Esophagus muscularis mucosa (tissue), 4 donors: ENCODE measurements around the gene GPRC5D. TPM values are rescaled to one million over a fixed set of nuclear protein-coding genes. Genes with fewer than 3 reads are reported as not detected.
A peak's percentile ranks its signal among the peaks of the same experiment; 100 is the strongest.

ENCODE experiments used
- DNase-seq: peaks from one replicate; pipeline ENCODE4 v3.0.0-alpha.2; 2017; ENCODE audit errors: extremely low spot score
- H3K27ac ChIP-seq, 4 donors: fragments of 200-600 bp; sonication (generic); replicated peaks in 1 of 4; 1 replicate in 3 of 4; 2 replicates in 1 of 4; pipeline ENCODE4 v1.5.1; 2016 to 2019; ENCODE audit warnings: mild to moderate bottlenecking in 1 of 4
- H3K27me3 ChIP-seq, 4 donors: fragments of 200-600 bp; sonication (generic); one replicate each; pipeline versions ENCODE4 v1.5.1 to v1.6.0; 2016 to 2019
- H3K36me3 ChIP-seq, 4 donors: fragments of 200-600 bp; sonication (generic); one replicate each; pipeline ENCODE4 v1.5.1; 2016 to 2019
- H3K4me1 ChIP-seq, 4 donors: fragments of 200-600 bp; sonication (generic); one replicate each; pipeline ENCODE4 v1.5.1; 2016 to 2019
- H3K4me3 ChIP-seq, 4 donors: fragments of 200-600 bp; sonication (generic); 1 replicate in 2 of 4; 2 replicates in 2 of 4; pipeline ENCODE4 v1.5.1; 2016 to 2019; ENCODE audit warnings: mild to moderate bottlenecking in 4 of 4, moderate library complexity in 1 of 4
- H3K9me3 ChIP-seq, 4 donors: fragments of 200-600 bp; sonication (generic); 1 replicate in 3 of 4; 2 replicates in 1 of 4; pipeline ENCODE4 v1.5.1; 2016 to 2019
- CTCF ChIP-seq, 3 experiments: fragments of 200-600 bp in 2 of 3; fragments of 450-650 bp in 1 of 3; sonication (generic) in 2 of 3; IDR thresholded peaks; one replicate each; pipeline ENCODE4 v1.5.1; 2017 to 2019; ENCODE audit warnings: antibody characterized with exemption in 3 of 3, mild to moderate bottlenecking in 2 of 3, moderate library complexity in 1 of 3
- EP300 ChIP-seq: sonication (generic); formaldehyde crosslinking; IDR thresholded peaks from one replicate; pipeline ENCODE4 v1.6.1; 2017; ENCODE audit warnings: antibody characterized with exemption
- POLR2A ChIP-seq: fragments of 450-650 bp; IDR thresholded peaks from one replicate; pipeline ENCODE4 v1.6.1; 2017; ENCODE audit warnings: antibody characterized with exemption, moderate library complexity, mild to moderate bottlenecking, low read depth
- POLR2AphosphoS5 ChIP-seq, 2 donors: sonication (generic); formaldehyde crosslinking; IDR thresholded peaks; one replicate each; pipeline ENCODE4 v1.6.1; 2017; ENCODE audit warnings: antibody characterized with exemption in 2 of 2
- WGBS: methylation state at CpG from one replicate; pipeline ENCODE4 v1.1.5; 2018; 5-methylcytosine and 5-hydroxymethylcytosine counted together
- intact Hi-C: fragments of 100-400 bp; cut with DNase I; formaldehyde crosslinking; loops from one replicate; pipeline ENCODE4 v1.15.1; 2023
- total RNA-seq, 4 donors: library from RNA; depleted of rRNA; stranded (reverse); fragments of >200 nt; gene quantifications; one replicate each; pipeline versions ENCODE4 v1.1.0 to v1.2.1, GENCODE V29; 2016

Gene GPRC5D
- total RNA-seq, 4 donors from 2014 or later = 0.84 TPM; not detected in 3

GRCh38 chr12:12979731-12980259 lies 27.8 kb upstream of the GPRC5D start:
- intact Hi-C loops = loop anchor here (5.0 to 10.0 kb wide), 3 partner anchors 62 to 185 kb away; no protein-coding TSS in a partner anchor
- WGBS = 58% methylated on average over 4 of the region's 4 CpGs
- peaks cover 0 to 58% (median 27%) of the 10 kb centered on the region in 4 donors for H3K36me3 ChIP-seq

GRCh38 chr12:12979126-12979525 lies 27.2 kb upstream of the GPRC5D start:
- TF ChIP-seq CTCF (IDR thresholded peaks at IDR 0.05) = no peak
- TF ChIP-seq POLR2AphosphoS5 (IDR thresholded peaks at IDR 0.05) = no peak
- H3K27me3 ChIP-seq = no peaks in the 10 kb centered on the region
- no peak for DNase-seq
- 63% methylated on average over 4 of the region's 4 CpGs for WGBS
- no peaks in the 10 kb centered on the region for H3K9me3 ChIP-seq
- H3K27ac ChIP-seq = peak overlapping the region; percentile 42 to 61 (median 56)
- intact Hi-C loops = loop anchor here (5.0 kb wide), 1 partner anchor 137 kb away; no protein-coding TSS in a partner anchor
- H3K4me3 ChIP-seq = no peak overlapping the region
- H3K36me3 ChIP-seq = peaks cover 4 to 58% (median 31%) of the 10 kb centered on the region in 4 donors
- peaks cover 26 to 47% (median 28%) of the 10 kb centered on the region in 4 donors for H3K4me1 ChIP-seq

More at GRCh38 chr12:12979731-12980259, 27.8 kb upstream of the GPRC5D start:
- DNase-seq = no peak
- Histone ChIP-seq H3K27me3 (no peaks in the 10 kb centered on the region), H3K4me3 (no peak overlapping the region), H3K27ac (peak overlapping the region; percentile 42 to 61 (median 56)), H3K9me3 (no peaks in the 10 kb centered on the region), H3K4me1 (peaks cover 26 to 47% (median 28%) of the 10 kb centered on the region in 4 donors)
- TF ChIP-seq POLR2AphosphoS5 (IDR thresholded peaks at IDR 0.05) = peak in 1 of 2 donors; percentile 45
- no peak for TF ChIP-seq POLR2A

- peaks cover 17 to 72% (median 47%) of the 10 kb centered on the region in 4 donors for H3K36me3 ChIP-seq
Observed at GRCh38 chr12:12977231-12977630, 25.3 kb upstream of the GPRC5D start.

GRCh38 chr12:12976366-12976765 lies 24.4 kb upstream of the GPRC5D start:
- no peak for TF ChIP-seq POLR2A
- peak; percentile 37 to 71 for TF ChIP-seq POLR2AphosphoS5 (IDR thresholded peaks at IDR 0.05)
- H3K4me1 ChIP-seq = peaks cover 26 to 40% (median 28%) of the 10 kb centered on the region in 4 donors
- DNase-seq = no peak
- 63% methylated on average over 2 of the region's 2 CpGs for WGBS
- H3K4me3 ChIP-seq = no peak overlapping the region
- intact Hi-C loops = loop anchor here (5.0 kb wide), 1 partner anchor 134 kb away; no protein-coding TSS in a partner anchor
- H3K27ac ChIP-seq = peak overlapping the region; percentile 36 to 76 (median 48)
- H3K36me3 ChIP-seq = peaks cover 17 to 70% (median 50%) of the 10 kb centered on the region in 4 donors
- peaks cover 0 to 11% (median 4%) of the 10 kb centered on the region in 4 donors for H3K9me3 ChIP-seq
- H3K27me3 ChIP-seq = no peaks in the 10 kb centered on the region

More at GRCh38 chr12:12977231-12977630, 25.3 kb upstream of the GPRC5D start:
- 88% methylated on average over 4 of the region's 4 CpGs for WGBS
- Histone ChIP-seq H3K4me1 (peaks cover 26 to 40% (median 28%) of the 10 kb centered on the region in 4 donors), H3K9me3 (peaks cover 0 to 11% (median 4%) of the 10 kb centered on the region in 4 donors), H3K27me3 (no peaks in the 10 kb centered on the region), H3K4me3 (no peak overlapping the region), H3K27ac (peak overlapping the region; percentile 13 to 76 (median 42))
- no peak for DNase-seq
- intact Hi-C loops = loop anchor here (5.0 kb wide), 1 partner anchor 135 kb away; no protein-coding TSS in a partner anchor
- TF ChIP-seq POLR2A (no peak), EP300 (no peak), CTCF (IDR thresholded peaks at IDR 0.05) (no peak), POLR2AphosphoS5 (IDR thresholded peaks at IDR 0.05) (no peak)

GRCh38 chr12:12975322-12976077 lies 23.5 kb upstream of the GPRC5D start:
- Histone ChIP-seq H3K4me3 (no peak overlapping the region), H3K27ac (peak overlapping the region; percentile 36 to 71 (median 48)), H3K27me3 (no peaks in the 10 kb centered on the region), H3K36me3 (peaks cover 17 to 62% (median 46%) of the 10 kb centered on the region in 4 donors), H3K4me1 (peaks cover 20 to 36% (median 24%) of the 10 kb centered on the region in 4 donors), H3K9me3 (peaks cover 0 to 11% (median 4%) of the 10 kb centered on the region in 4 donors)
- TF ChIP-seq CTCF (IDR thresholded peaks at IDR 0.05) (peak in 2 of 3 experiments; percentile 10 to 26), POLR2AphosphoS5 (IDR thresholded peaks at IDR 0.05) (no peak)
- 78% methylated on average over 10 of the region's 14 CpGs for WGBS
- intact Hi-C loops = loop anchor here (5.0 kb wide), 1 partner anchor 133 kb away; no protein-coding TSS in a partner anchor
- DNase-seq = no peak
